ENCODE results near the gene EXPH5.

Gene EXPH5

DNA sequence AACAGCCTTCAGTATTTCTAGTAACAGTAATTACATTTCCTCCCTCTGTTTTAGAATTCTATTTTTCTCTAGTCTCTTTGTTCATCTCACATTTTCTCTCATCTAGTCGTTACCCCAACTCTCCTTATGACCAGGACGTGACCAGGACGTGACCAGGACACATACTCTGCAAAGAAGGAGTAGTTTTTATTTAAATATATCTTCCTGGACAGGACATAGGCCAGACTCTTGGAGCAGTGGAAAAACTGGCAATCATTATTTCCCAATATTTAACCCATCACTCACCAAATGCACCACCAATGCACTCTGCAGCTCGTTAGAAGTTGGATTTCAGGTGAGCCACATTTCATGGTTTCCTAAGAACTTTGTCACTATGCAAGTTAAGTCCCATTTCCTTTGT is 55.1 kb downstream of the EXPH5 start:
- no peak overlapping the region for H3K27ac ChIP-seq (ENCODE audit: low read length)
- H2AFZ ChIP-seq (ENCODE audit: low read depth, low read length) = no peak overlapping the region
- no peaks in the 10 kb centered on the region for H3K79me2 ChIP-seq (ENCODE audit: insufficient read depth, low read length)
- no peaks in the 10 kb centered on the region for H3K36me3 ChIP-seq (ENCODE audit: insufficient read depth, low read length)
- no peaks in the 10 kb centered on the region for H3K4me1 ChIP-seq (ENCODE audit: insufficient read depth, low read length)
- no peaks in the 10 kb centered on the region for H4K20me1 ChIP-seq (ENCODE audit: insufficient read depth, low read length)
- no peak overlapping the region for H3K4me2 ChIP-seq (ENCODE audit: insufficient read depth, low read length)
- DNase-seq (no peak), ATAC-seq (ENCODE audit: insufficient read depth, low read depth) (no peak)
- no peaks in the 10 kb centered on the region for H3K9me3 ChIP-seq (ENCODE audit: insufficient read depth, low read length, severe bottlenecking)
- TF ChIP-seq, protein P1, sequence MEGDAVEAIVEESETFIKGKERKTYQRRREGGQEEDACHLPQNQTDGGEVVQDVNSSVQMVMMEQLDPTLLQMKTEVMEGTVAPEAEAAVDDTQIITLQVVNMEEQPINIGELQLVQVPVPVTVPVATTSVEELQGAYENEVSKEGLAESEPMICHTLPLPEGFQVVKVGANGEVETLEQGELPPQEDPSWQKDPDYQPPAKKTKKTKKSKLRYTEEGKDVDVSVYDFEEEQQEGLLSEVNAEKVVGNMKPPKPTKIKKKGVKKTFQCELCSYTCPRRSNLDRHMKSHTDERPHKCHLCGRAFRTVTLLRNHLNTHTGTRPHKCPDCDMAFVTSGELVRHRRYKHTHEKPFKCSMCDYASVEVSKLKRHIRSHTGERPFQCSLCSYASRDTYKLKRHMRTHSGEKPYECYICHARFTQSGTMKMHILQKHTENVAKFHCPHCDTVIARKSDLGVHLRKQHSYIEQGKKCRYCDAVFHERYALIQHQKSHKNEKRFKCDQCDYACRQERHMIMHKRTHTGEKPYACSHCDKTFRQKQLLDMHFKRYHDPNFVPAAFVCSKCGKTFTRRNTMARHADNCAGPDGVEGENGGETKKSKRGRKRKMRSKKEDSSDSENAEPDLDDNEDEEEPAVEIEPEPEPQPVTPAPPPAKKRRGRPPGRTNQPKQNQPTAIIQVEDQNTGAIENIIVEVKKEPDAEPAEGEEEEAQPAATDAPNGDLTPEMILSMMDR (IDR thresholded peaks at IDR 0.05; ENCODE audit: borderline replicate concordance, extremely low read depth, low read length, poor library complexity, severe bottlenecking) = no peak
- TF ChIP-seq EZH2 (IDR thresholded peaks at IDR 0.05; ENCODE audit: borderline replicate concordance, low read depth, low read length, severe bottlenecking) = no peak
- H3K9ac ChIP-seq (ENCODE audit: low read depth, low read length) = no peak overlapping the region
- H3K27me3 ChIP-seq (ENCODE audit: insufficient read depth, low read length, poor library complexity) = peaks cover 6% of the 10 kb centered on the region
- no peak overlapping the region for H3K4me3 ChIP-seq (ENCODE audit: low read depth in 1 of 2, low read length in 2 of 2)

DNA sequence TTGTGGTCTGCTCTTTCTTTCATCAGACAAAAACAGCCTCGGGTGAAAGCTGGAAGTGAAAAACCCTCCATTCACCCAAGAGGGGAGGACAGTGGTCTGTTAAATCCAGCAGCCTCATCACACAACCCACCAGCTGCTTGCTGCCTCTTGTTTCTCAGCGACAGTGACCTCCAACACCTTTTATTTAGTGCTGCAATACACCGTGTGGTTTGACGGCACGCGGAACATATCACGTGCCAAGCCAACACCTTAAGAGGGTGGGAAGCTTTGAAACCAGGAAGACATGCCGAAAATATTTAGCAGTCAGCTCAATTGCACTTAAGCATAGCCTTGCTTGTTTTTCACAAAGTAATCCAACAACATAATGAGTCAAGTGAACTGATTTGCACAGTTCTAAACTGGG is 55.5 kb downstream of the EXPH5 start:
- no peaks in the 10 kb centered on the region for H3K36me3 ChIP-seq (ENCODE audit: insufficient read depth, low read length)
- no peak overlapping the region for H3K4me2 ChIP-seq (ENCODE audit: insufficient read depth, low read length)
- H4K20me1 ChIP-seq (ENCODE audit: insufficient read depth, low read length) = no peaks in the 10 kb centered on the region
- no peak overlapping the region for H3K9ac ChIP-seq (ENCODE audit: low read depth, low read length)
- no peak overlapping the region for H3K4me3 ChIP-seq (ENCODE audit: low read depth in 1 of 2, low read length in 2 of 2)
- no peak for ATAC-seq (ENCODE audit: insufficient read depth, low read depth)
- H2AFZ ChIP-seq (ENCODE audit: low read depth, low read length) = no peak overlapping the region
- no peaks in the 10 kb centered on the region for H3K79me2 ChIP-seq (ENCODE audit: insufficient read depth, low read length)
- H3K9me3 ChIP-seq (ENCODE audit: insufficient read depth, low read length, severe bottlenecking) = no peaks in the 10 kb centered on the region
- no peak for DNase-seq
- no peak for TF ChIP-seq EZH2 (IDR thresholded peaks at IDR 0.05; ENCODE audit: borderline replicate concordance, low read depth, low read length, severe bottlenecking)
- TF ChIP-seq, protein P1 (IDR thresholded peaks at IDR 0.05; ENCODE audit: borderline replicate concordance, extremely low read depth, low read length, poor library complexity, severe bottlenecking) = no peak
- no peak overlapping the region for H3K27ac ChIP-seq (ENCODE audit: low read length)
- peaks cover 6% of the 10 kb centered on the region for H3K27me3 ChIP-seq (ENCODE audit: insufficient read depth, low read length, poor library complexity)
- H3K4me1 ChIP-seq (ENCODE audit: insufficient read depth, low read length) = no peaks in the 10 kb centered on the region

DNA sequence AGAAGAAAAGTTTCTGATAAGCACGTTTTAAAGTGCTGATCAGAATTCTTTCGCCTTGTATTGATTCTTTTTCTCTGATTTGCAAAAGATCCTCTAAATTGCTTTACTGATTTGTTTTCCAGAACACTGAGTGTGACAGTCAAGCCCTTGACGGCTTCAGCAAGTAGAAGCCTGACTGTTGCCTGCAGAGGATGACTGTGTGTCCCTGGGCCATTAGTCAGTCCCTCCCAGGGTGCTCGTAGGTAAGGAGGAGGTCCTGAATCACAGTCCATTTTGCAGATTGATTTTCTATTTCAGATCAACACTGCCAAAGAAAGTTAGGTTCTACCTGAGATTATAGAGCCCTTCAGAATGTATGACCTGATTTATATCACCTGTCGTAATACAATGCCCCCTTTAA is 56.8 kb downstream of the EXPH5 start:
- no peak overlapping the region for H3K27ac ChIP-seq (ENCODE audit: low read length)
- no peaks in the 10 kb centered on the region for H3K36me3 ChIP-seq (ENCODE audit: insufficient read depth, low read length)
- no peaks in the 10 kb centered on the region for H3K79me2 ChIP-seq (ENCODE audit: insufficient read depth, low read length)
- ATAC-seq (ENCODE audit: insufficient read depth, low read depth) (no peak), DNase-seq (no peak)
- no peak for TF ChIP-seq EZH2 (IDR thresholded peaks at IDR 0.05; ENCODE audit: borderline replicate concordance, low read depth, low read length, severe bottlenecking)
- TF ChIP-seq, protein P1 (IDR thresholded peaks at IDR 0.05; ENCODE audit: borderline replicate concordance, extremely low read depth, low read length, poor library complexity, severe bottlenecking) = no peak
- no peaks in the 10 kb centered on the region for H4K20me1 ChIP-seq (ENCODE audit: insufficient read depth, low read length)
- H3K9ac ChIP-seq (ENCODE audit: low read depth, low read length) = no peak overlapping the region
- H3K4me2 ChIP-seq (ENCODE audit: insufficient read depth, low read length) = no peak overlapping the region
- no peaks in the 10 kb centered on the region for H3K9me3 ChIP-seq (ENCODE audit: insufficient read depth, low read length, severe bottlenecking)
- H2AFZ ChIP-seq (ENCODE audit: low read depth, low read length) = no peak overlapping the region
- no peak overlapping the region for H3K4me3 ChIP-seq (ENCODE audit: low read depth in 1 of 2, low read length in 2 of 2)
- H3K4me1 ChIP-seq (ENCODE audit: insufficient read depth, low read length) = no peaks in the 10 kb centered on the region
- H3K27me3 ChIP-seq (ENCODE audit: insufficient read depth, low read length, poor library complexity) = peaks cover 6% of the 10 kb centered on the region
